ENCODE data around the gene CDV3.

DNA sequence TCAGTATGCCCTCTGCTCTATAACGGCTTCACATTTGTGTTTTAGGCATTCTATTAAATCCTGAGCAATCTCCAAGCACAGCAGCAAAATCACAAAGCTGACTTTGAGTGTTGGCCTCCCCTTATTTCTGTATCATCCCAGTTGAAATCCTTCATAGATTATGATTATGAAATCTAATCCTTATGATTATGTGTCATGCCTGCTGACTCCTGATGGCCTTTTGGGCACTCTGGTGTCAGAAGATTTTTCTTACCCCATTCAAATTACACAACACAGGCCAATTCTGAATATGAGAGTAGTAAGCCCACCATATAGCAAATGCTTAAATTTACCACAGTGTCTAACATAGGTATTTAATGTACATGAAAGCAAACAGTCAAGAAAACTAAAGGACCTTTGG lies 34.3 kb downstream of the CDV3 start:
- TF ChIP-seq, protein P1, sequence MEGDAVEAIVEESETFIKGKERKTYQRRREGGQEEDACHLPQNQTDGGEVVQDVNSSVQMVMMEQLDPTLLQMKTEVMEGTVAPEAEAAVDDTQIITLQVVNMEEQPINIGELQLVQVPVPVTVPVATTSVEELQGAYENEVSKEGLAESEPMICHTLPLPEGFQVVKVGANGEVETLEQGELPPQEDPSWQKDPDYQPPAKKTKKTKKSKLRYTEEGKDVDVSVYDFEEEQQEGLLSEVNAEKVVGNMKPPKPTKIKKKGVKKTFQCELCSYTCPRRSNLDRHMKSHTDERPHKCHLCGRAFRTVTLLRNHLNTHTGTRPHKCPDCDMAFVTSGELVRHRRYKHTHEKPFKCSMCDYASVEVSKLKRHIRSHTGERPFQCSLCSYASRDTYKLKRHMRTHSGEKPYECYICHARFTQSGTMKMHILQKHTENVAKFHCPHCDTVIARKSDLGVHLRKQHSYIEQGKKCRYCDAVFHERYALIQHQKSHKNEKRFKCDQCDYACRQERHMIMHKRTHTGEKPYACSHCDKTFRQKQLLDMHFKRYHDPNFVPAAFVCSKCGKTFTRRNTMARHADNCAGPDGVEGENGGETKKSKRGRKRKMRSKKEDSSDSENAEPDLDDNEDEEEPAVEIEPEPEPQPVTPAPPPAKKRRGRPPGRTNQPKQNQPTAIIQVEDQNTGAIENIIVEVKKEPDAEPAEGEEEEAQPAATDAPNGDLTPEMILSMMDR (conservative IDR thresholded peaks at IDR 0.05; ENCODE audit: low read depth, low read length), result no peak
- TF ChIP-seq EZH2phosphoT487 (IDR thresholded peaks at IDR 0.05; ENCODE audit: borderline replicate concordance, low read length), result no peak
- TF ChIP-seq EZH2 (IDR thresholded peaks at IDR 0.05; ENCODE audit: low read length, unreplicated experiment), result no peak

All from PC-3 (cell line).